GM12891 (cell line): ENCODE data around the gene ACAT2.

Experiments
- DNase-seq: peaks from one replicate; pipeline ENCODE4 v3.0.0; 2011; ENCODE audit warnings: low spot score; ENCODE audit not compliant: insufficient read length
- FAIRE-seq: peaks from 2 replicates; lab custom pipeline; 2011; peaks lifted over from hg19 to GRCh38; lab: Jason Lieb, UNC
- PAX5 ChIP-seq: IDR thresholded peaks from 2 replicates; pipeline ENCODE4 v1.6.1; 2011; ENCODE audit warnings: low read length, moderate library complexity, mild to moderate bottlenecking; ENCODE audit not compliant: insufficient read depth, severe bottlenecking
- POLR2A ChIP-seq: IDR thresholded peaks from 2 replicates; pipeline ENCODE4 v1.6.1; 2011; ENCODE audit warnings: low read depth, low read length, control low read depth
- POLR2AphosphoS5 ChIP-seq: IDR thresholded peaks from 2 replicates; pipeline ENCODE4 v1.6.1; 2011; ENCODE audit warnings: low read depth, low read length, control low read depth
- POU2F2 ChIP-seq: IDR thresholded peaks from 2 replicates; pipeline ENCODE4 v1.6.1; 2011; ENCODE audit warnings: low read depth, mild to moderate bottlenecking, control low read depth, low read length, moderate library complexity
- SPI1 ChIP-seq: IDR thresholded peaks from 2 replicates; pipeline ENCODE4 v1.6.1; 2011; ENCODE audit warnings: low read depth, low read length, control low read depth
- TAF1 ChIP-seq: IDR thresholded peaks from 2 replicates; pipeline ENCODE4 v1.6.1; 2011; ENCODE audit warnings: low read depth, low read length, control low read depth

Gene ACAT2

GRCh38 chr6:159753081-159753872 lies 8.6 kb upstream of the ACAT2 start:
- no peak for FAIRE-seq
- TF ChIP-seq PAX5 (no peak), POLR2A (no peak), POLR2AphosphoS5 (no peak; the same call in 1 of the 2 replicates), POU2F2 (no peak), TAF1 (no peak), SPI1 (no peak)
- DNase-seq = no peak

- TF ChIP-seq POU2F2 = no peak
- TF ChIP-seq PAX5 = no peak
- TF ChIP-seq POLR2AphosphoS5 = no peak
- no peak for TF ChIP-seq SPI1
- TF ChIP-seq POLR2A = no peak
- no peak for TF ChIP-seq TAF1
- no peak for DNase-seq
- no peak for FAIRE-seq
These were observed 7.4 kb upstream of the ACAT2 start for GRCh38 chr6:159754401-159754800.

- FAIRE-seq = no peak
- DNase-seq = no peak
- TF ChIP-seq POLR2AphosphoS5 (peak; percentile 51; the same call in 1 of the 2 replicates), SPI1 (no peak)
These were observed 6.6 kb upstream of the ACAT2 start for GRCh38 chr6:159754959-159755914.

- no peak for FAIRE-seq
- DNase-seq = no peak
- TF ChIP-seq TAF1 (no peak), POU2F2 (no peak), POLR2A (no peak), PAX5 (no peak), POLR2AphosphoS5 (no peak), SPI1 (no peak)
These were observed 5.3 kb upstream of the ACAT2 start for GRCh38 chr6:159756508-159756907.

GRCh38 chr6:159758031-159759001 lies 3.5 kb upstream of the ACAT2 start:
- DNase-seq = no peak
- peak; percentile 54 for FAIRE-seq

GRCh38 chr6:159759645-159760044 lies 2.2 kb upstream of the ACAT2 start:
- no peak for TF ChIP-seq PAX5
- no peak for TF ChIP-seq TAF1
- no peak for TF ChIP-seq POU2F2
- TF ChIP-seq SPI1 = no peak
- no peak for TF ChIP-seq POLR2A
- TF ChIP-seq POLR2AphosphoS5 = no peak; the same call in 1 of the 2 replicates
- no peak for DNase-seq
- no peak for FAIRE-seq

More at GRCh38 chr6:159758031-159759001, 3.5 kb upstream of the ACAT2 start:
- TF ChIP-seq POLR2A = no peak; the same call in 1 of the 2 replicates
- TF ChIP-seq TAF1 = no peak
- no peak for TF ChIP-seq PAX5
- TF ChIP-seq POLR2AphosphoS5 = peak; percentile 69; the same call in 1 of the 2 replicates
- no peak for TF ChIP-seq SPI1

DNA sequence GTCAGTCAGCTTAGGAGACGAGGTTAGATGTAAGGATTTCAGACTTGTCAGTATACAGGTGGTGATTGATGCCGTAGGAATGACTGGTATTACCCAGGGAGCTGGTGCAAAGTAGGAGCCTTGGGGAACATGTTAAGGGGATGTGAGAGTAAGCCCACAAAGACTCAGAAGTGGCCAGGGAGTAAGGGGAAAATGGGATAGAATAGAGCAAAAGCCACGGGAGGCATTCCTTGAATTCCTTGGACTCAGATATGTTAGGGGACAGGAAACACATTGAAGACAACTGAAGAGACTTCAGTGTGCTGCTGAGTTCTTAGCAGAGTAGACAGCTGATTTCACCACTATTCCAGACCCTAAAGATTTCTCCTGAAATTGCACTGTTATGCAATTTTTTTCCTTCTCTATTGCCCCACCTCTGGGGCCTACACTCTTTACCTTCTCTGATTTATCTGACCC lies 1.2 kb upstream of the ACAT2 start:
- TF ChIP-seq SPI1 (no peak), POLR2AphosphoS5 (no peak), POLR2A (0 out of 2 replicates have a peak, but pooled peaks have one; percentile 23)
- FAIRE-seq (no peak), DNase-seq (no peak)

DNA sequence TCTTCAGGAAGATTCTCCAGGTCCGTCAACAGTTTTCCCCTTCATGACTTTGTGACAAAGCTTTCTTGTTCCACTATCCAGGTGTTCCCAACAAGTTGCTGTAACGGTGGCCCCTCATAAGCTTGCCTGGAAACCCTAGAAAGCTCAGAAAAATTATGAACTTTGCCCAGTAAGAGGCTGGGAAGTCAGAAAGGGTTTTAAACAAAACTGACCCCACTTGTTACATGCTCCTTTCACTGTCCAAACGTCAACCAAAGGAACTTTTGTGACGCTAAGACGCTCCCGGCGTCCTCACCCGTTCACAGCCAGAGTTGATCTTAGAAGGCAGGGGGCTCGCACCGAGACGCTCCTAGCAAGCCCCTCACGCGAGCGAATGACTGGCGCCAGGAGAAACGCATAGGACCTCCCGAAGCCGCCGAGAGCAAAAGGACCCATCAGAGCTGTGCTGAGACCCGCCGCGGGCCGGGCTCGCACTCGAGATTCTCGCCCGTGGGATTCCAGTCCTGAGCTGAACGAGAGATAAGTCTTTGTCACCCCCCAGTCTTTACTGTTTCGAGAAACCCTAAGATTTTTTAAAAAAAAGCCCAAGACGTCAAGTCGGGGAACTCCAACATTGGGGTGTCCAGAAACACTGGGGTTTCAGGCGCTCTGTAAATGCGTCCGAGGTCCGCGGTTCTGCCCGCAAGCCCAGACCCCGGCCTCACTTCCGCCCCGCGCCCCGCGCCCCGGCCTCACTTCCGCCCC lies 544 bp upstream of the ACAT2 start:
- no peak for FAIRE-seq
- 0 out of 2 replicates have a peak, but pooled peaks have one; percentile 13 for TF ChIP-seq SPI1
- no peak for TF ChIP-seq PAX5

More for the DNA sequence above, 544 bp upstream of the ACAT2 start:
- peak; percentile 8 for DNase-seq
